Subcutaneous abdominal adipose tissue (tissue), 5 donors: ENCODE results near the gene ADORA1.

Experiments
- H3K27ac ChIP-seq: one replicate; pipeline ENCODE4 v1.7.0; 2013; ENCODE audit warnings: low read depth, mild to moderate bottlenecking, inconsistent platforms, low read length, moderate library complexity
- H3K27me3 ChIP-seq, 5 donors: one replicate each; pipeline ENCODE4 v1.7.0; 2013; ENCODE audit warnings: low read length in 5 of 5, inconsistent platforms in 1 of 5; ENCODE audit not compliant: control insufficient read depth in 5 of 5, insufficient read depth in 4 of 5
- H3K36me3 ChIP-seq, 5 donors: one replicate each; pipeline ENCODE4 v1.7.0; 2013; ENCODE audit warnings: low read length in 5 of 5; ENCODE audit not compliant: control insufficient read depth in 5 of 5, insufficient read depth in 5 of 5
- H3K4me1 ChIP-seq, 5 donors: one replicate each; pipeline ENCODE4 v1.7.0; 2013; ENCODE audit warnings: low read length in 5 of 5, mild to moderate bottlenecking in 3 of 5, moderate library complexity in 1 of 5; ENCODE audit not compliant: control insufficient read depth in 5 of 5, insufficient read depth in 5 of 5
- H3K4me3 ChIP-seq, 5 donors: one replicate each; pipeline ENCODE4 v1.7.0; 2013; ENCODE audit warnings: low read length in 5 of 5, low read depth in 1 of 5
- H3K9ac ChIP-seq, 5 donors: one replicate each; pipeline ENCODE4 v1.7.0; 2013; ENCODE audit warnings: low read length in 5 of 5, mild to moderate bottlenecking in 4 of 5, moderate library complexity in 3 of 5
- H3K9me3 ChIP-seq, 5 donors: one replicate each; pipeline ENCODE4 v1.7.0; 2013; ENCODE audit warnings: low read length in 5 of 5; ENCODE audit not compliant: control insufficient read depth in 5 of 5
- donor health status: healthy.
- donor health status: healthy.
- donor health status: healthy.
- donor health status: healthy.
- donor health status: healthy.

The ADORA1 gene

DNA sequence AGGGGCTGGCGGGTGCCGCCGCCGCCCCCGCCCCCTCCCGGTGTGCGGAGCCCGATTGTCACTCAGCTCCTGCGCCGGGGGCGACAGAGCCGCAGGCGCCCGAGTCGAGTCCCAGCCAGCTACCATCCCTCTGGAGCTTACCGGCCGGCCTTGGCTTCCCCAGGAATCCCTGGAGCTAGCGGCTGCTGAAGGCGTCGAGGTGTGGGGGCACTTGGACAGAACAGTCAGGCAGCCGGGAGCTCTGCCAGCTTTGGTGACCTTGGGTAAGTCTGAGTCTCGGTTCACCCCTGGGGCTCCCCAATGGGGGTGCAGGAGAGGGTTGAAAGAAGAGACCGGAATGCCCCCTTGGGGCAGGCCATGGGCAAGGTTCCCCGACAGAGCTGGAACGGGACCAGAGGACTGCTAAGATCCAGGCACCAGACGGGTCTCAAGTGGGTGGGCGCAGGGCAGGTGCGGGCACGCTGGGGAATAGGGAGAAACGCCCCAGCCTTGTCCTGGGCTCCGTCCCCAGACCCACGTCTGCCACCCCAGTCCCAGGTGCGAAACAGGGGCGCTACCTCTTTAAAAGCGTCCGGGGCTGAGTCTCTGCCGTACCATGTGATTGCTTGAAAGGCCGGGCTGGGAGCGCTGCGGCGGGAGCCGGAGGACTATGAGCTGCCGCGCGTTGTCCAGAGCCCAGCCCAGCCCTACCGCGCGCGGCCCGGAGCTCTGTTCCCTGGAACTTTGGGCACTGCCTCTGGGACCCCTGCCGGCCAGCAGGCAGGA is at the start of gene ADORA1:
ADORA1 (plus strand) TSS at position 61 of the 765 bp plus-strand sequence. CDS start 1,116 bp downstream, outside the sequence.
- Histone ChIP-seq H3K9me3 (no peaks in the 10 kb centered on the region), H3K9ac (peak within 1 kb of the TSS in 2 of 5 donors; percentile 15 to 53), H3K4me1 (peaks cover 1 to 68% (median 61%) of the 10 kb centered on the region in 5 donors), H3K27ac (peak within 1 kb of the TSS; percentile 41), H3K4me3 (peak within 1 kb of the TSS in 4 of 5 donors; percentile 32 to 57 (median 52)), H3K27me3 (peaks cover 0 to 15% (median 6%) of the 10 kb centered on the region in 5 donors), H3K36me3 (no peaks in the 10 kb centered on the region)

GRCh38 chr1:203077956-203078355 is 49.6 kb upstream of the ADORA1 start:
- no peak overlapping the region for H3K9ac ChIP-seq
- no peak overlapping the region for H3K27ac ChIP-seq
- H3K27me3 ChIP-seq, result peaks cover 15 to 50% (median 26%) of the 10 kb centered on the region in 5 donors
- peaks cover 3 to 20% (median 15%) of the 10 kb centered on the region in 5 donors for H3K4me1 ChIP-seq
- H3K36me3 ChIP-seq, result no peaks in the 10 kb centered on the region
- H3K4me3 ChIP-seq, result no peak overlapping the region
- H3K9me3 ChIP-seq, result no peaks in the 10 kb centered on the region

DNA sequence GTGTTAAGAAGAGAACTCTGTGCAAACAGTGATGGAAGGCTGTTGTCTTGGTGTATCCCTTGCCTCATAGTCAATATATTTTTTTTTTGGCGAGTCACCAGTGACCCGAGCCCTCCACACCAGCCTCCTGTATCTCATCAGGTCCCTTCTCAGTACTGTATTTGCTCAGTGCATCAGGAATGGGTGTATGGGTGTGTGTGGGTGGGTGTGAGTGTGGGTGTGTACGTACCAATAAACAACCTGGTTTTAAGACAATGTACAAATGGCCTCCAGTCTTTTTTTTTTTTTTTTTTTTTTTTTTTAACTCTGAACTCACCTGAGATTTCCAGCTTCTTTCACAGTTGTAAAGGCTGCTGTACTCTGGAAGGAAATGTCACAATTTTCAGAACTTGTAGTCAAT is 49.0 kb upstream of the ADORA1 start:
- Histone ChIP-seq H3K36me3 (no peaks in the 10 kb centered on the region), H3K4me1 (peaks cover 3 to 20% (median 15%) of the 10 kb centered on the region in 5 donors), H3K27ac (no peak overlapping the region), H3K4me3 (no peak overlapping the region), H3K27me3 (peaks cover 15 to 48% (median 26%) of the 10 kb centered on the region in 5 donors), H3K9ac (no peak overlapping the region), H3K9me3 (no peaks in the 10 kb centered on the region)

DNA sequence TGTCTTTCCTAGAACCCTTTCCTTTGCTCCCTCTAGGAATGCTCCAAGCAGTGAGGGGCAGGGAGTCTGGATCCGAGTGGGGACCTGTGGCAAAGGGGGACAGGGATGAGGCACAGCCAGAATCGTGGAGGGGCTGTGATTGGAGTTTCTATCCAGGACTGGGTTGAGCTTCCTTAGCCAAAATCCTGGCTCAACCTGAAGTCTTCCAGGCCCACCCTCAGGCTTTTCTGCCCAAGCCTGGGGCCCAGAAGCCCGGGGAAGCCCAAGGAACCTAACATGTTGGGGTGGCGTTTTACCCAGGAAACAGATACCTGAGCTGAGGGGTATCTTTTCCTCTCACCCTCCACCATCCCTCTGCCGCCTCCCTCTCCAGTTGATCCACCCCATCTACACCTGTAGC is 47.1 kb upstream of the ADORA1 start:
- Histone ChIP-seq H3K4me1 (peaks cover 3 to 27% (median 14%) of the 10 kb centered on the region in 5 donors), H3K27me3 (peaks cover 12 to 38% (median 15%) of the 10 kb centered on the region in 5 donors), H3K27ac (no peak overlapping the region)

GRCh38 chr1:203081465-203082230 is 45.9 kb upstream of the ADORA1 start:
- Histone ChIP-seq H3K4me1 (peaks cover 0 to 18% (median 7%) of the 10 kb centered on the region in 5 donors), H3K36me3 (no peaks in the 10 kb centered on the region), H3K9ac (no peak overlapping the region), H3K4me3 (no peak overlapping the region), H3K27ac (no peak overlapping the region), H3K27me3 (peaks cover 3 to 27% (median 7%) of the 10 kb centered on the region in 5 donors), H3K9me3 (no peaks in the 10 kb centered on the region)

More for the DNA sequence above, 47.1 kb upstream of the ADORA1 start:
- no peak overlapping the region for H3K4me3 ChIP-seq
- no peak overlapping the region for H3K9ac ChIP-seq
- H3K9me3 ChIP-seq, result no peaks in the 10 kb centered on the region
- H3K36me3 ChIP-seq, result no peaks in the 10 kb centered on the region

GRCh38 chr1:203082231-203082505 is 45.4 kb upstream of the ADORA1 start:
- H3K27me3 ChIP-seq, result peaks cover 3 to 24% (median 7%) of the 10 kb centered on the region in 5 donors
- no peak overlapping the region for H3K27ac ChIP-seq
- H3K4me1 ChIP-seq, result peaks cover 0 to 21% (median 7%) of the 10 kb centered on the region in 5 donors
- H3K9ac ChIP-seq, result no peak overlapping the region
- no peaks in the 10 kb centered on the region for H3K36me3 ChIP-seq
- H3K9me3 ChIP-seq, result no peaks in the 10 kb centered on the region
- no peak overlapping the region for H3K4me3 ChIP-seq

DNA sequence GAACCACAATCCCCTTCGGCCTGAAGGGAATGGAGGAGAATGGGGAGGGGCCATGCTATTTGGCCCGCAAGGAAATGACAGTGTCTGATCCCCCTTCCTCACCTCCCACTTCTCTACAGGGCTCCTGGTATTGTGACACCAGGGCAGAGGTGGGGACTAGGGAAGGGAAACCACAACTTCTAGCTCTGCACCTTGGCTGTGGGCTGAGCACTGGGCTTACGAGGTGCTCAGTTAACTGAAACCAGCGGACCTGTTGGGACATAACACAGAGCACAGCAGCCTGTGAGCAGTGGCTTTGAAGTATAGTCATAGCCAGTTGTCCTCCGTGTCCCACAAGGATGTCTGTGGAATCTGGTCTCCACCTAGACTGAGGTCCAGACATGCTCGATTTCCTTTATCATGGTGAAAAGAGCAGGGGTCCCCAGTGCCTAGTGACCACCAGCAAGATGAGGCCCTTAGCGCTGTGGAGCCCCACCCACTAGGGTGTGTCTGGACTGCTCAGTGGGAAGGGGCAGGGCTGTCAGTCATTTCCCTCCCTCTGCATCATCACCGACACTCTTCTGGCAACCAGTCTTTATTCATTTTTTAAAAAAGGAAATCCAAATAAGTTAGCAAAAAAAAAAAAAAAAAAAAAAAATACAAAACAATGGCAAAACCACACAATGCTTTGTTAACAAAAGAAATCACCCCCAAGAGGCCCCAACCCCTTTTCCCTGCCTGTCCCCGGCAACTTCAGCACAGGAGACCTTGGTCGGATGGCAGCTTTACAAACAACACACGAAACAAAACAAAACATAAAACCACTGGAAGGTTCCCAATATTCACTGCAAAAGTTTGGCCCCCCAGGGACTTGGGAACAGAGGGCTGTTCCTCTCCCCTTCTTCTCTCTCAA is 44.7 kb upstream of the ADORA1 start:
- Histone ChIP-seq H3K9ac (no peak overlapping the region), H3K9me3 (no peaks in the 10 kb centered on the region), H3K36me3 (no peaks in the 10 kb centered on the region), H3K4me3 (no peak overlapping the region), H3K27ac (no peak overlapping the region), H3K4me1 (peaks cover 0 to 25% (median 7%) of the 10 kb centered on the region in 5 donors), H3K27me3 (peaks cover 3 to 23% (median 7%) of the 10 kb centered on the region in 5 donors)

GRCh38 chr1:203083463-203083921 is 44.0 kb upstream of the ADORA1 start:
- Histone ChIP-seq H3K27me3 (peaks cover 3 to 23% (median 7%) of the 10 kb centered on the region in 5 donors), H3K9me3 (no peaks in the 10 kb centered on the region), H3K4me3 (no peak overlapping the region), H3K9ac (no peak overlapping the region), H3K27ac (no peak overlapping the region), H3K36me3 (no peaks in the 10 kb centered on the region), H3K4me1 (peaks cover 0 to 25% (median 7%) of the 10 kb centered on the region in 5 donors)

GRCh38 chr1:203084588-203085527 is 42.7 kb upstream of the ADORA1 start:
- Histone ChIP-seq H3K9ac (no peak overlapping the region), H3K4me3 (no peak overlapping the region), H3K27me3 (peaks cover 3 to 23% (median 8%) of the 10 kb centered on the region in 5 donors), H3K4me1 (peaks cover 0 to 25% (median 7%) of the 10 kb centered on the region in 5 donors), H3K27ac (no peak overlapping the region), H3K36me3 (no peaks in the 10 kb centered on the region), H3K9me3 (no peaks in the 10 kb centered on the region)
